Measurements from ENCODE around the gene GALNT18.

- TF ChIP-seq EZH2 (IDR thresholded peaks at IDR 0.05; ENCODE audit: low read depth) (no peak), CTCF (conservative IDR thresholded peaks at IDR 0.05) (no peak)
Measured at GRCh38 chr11:11387622-11388305, 234.0 kb downstream of the GALNT18 start.
